Measurements from ENCODE around the gene ABCA5. TPM values are rescaled to one million over a fixed set of nuclear protein-coding genes. Genes with fewer than 3 reads are reported as not detected.

The ABCA5 gene
- total RNA-seq, 1 experiment from 2014 or later: 13.3 TPM

- BruUV-seq (replicated peaks): no TSS peak
- Histone ChIP-seq H3K36me3 (ENCODE audit: control insufficient read depth, insufficient read depth, low read length) (no peaks in the 10 kb centered on the region), H3K4me3 (ENCODE audit: low read depth in 2 of 2, low read length in 2 of 2) (no peak overlapping the region), H3K9me3 (ENCODE audit: control insufficient read depth, insufficient read depth, low read depth, low read length) (no peaks in the 10 kb centered on the region), H3K4me1 (ENCODE audit: control insufficient read depth, insufficient read depth, low read length) (no peaks in the 10 kb centered on the region), H3K27ac (ENCODE audit: low read length) (no peak overlapping the region), H3K27me3 (ENCODE audit: control insufficient read depth, insufficient read depth, low read length) (no peaks in the 10 kb centered on the region)
- intact Hi-C loops (cut with micrococcal nuclease; ENCODE audit: unreplicated experiment): no loop called here
- no peak for TF ChIP-seq TCF7L2 (IDR thresholded peaks at IDR 0.05; ENCODE audit: low read depth, low read length)
- TF ChIP-seq CTCF (IDR thresholded peaks at IDR 0.05): no peak
- no peak for TF ChIP-seq REST (IDR thresholded peaks at IDR 0.05; ENCODE audit: insufficient read depth in 1 of 2, low read depth in 2 of 2, low read length in 1 of 2)
- TF ChIP-seq SIN3A (IDR thresholded peaks at IDR 0.05; ENCODE audit: borderline replicate concordance, insufficient read depth, low read depth, low read length): no peak
- no peak for TF ChIP-seq POLR2AphosphoS5 (IDR thresholded peaks at IDR 0.05; ENCODE audit: low read depth, low read length)
- DNase-seq (ENCODE audit: low read depth, low spot score): no peak
- ChIA-PET POLR2A (no interaction called here), CTCF (no interaction called here)
- no peak for ATAC-seq
- in situ Hi-C loops (cut with HindIII; ENCODE audit: low pct_unique_long_range_greater_than_20kb, low sequenced_read_pairs): no loop called here
Measured at GRCh38 chr17:69213059-69213813, 113.7 kb downstream of the ABCA5 start.

- no peak overlapping the region for H3K27ac ChIP-seq (ENCODE audit: low read length)
- ATAC-seq (no peak), DNase-seq (ENCODE audit: low read depth, low spot score) (no peak)
- TF ChIP-seq TCF7L2 (IDR thresholded peaks at IDR 0.05; ENCODE audit: low read depth, low read length) (no peak), REST (IDR thresholded peaks at IDR 0.05; ENCODE audit: insufficient read depth in 1 of 2, low read depth in 2 of 2, low read length in 1 of 2) (no peak), POLR2AphosphoS5 (IDR thresholded peaks at IDR 0.05; ENCODE audit: low read depth, low read length) (no peak), CTCF (IDR thresholded peaks at IDR 0.05) (no peak), SIN3A (IDR thresholded peaks at IDR 0.05; ENCODE audit: borderline replicate concordance, insufficient read depth, low read depth, low read length) (no peak)
- no peak overlapping the region for H3K4me3 ChIP-seq (ENCODE audit: low read depth in 2 of 2, low read length in 2 of 2)
- in situ Hi-C loops (cut with HindIII; ENCODE audit: low pct_unique_long_range_greater_than_20kb, low sequenced_read_pairs): no loop called here
- intact Hi-C loops (cut with micrococcal nuclease; ENCODE audit: unreplicated experiment): no loop called here
- ChIA-PET CTCF (no interaction called here), POLR2A (no interaction called here)
- H3K27me3 ChIP-seq (ENCODE audit: control insufficient read depth, insufficient read depth, low read length): no peaks in the 10 kb centered on the region
- no peaks in the 10 kb centered on the region for H3K36me3 ChIP-seq (ENCODE audit: control insufficient read depth, insufficient read depth, low read length)
- BruUV-seq (replicated peaks): no TSS peak
- H3K4me1 ChIP-seq (ENCODE audit: control insufficient read depth, insufficient read depth, low read length): no peaks in the 10 kb centered on the region
- H3K9me3 ChIP-seq (ENCODE audit: control insufficient read depth, insufficient read depth, low read depth, low read length): no peaks in the 10 kb centered on the region
Measured at GRCh38 chr17:69208640-69209039, 118.3 kb downstream of the ABCA5 start.
